Fibroblast of the conjunctiva (primary cell): Measurements from ENCODE around the gene ST6GALNAC5.
A peak's percentile ranks its signal among the peaks of the same experiment; 100 is the strongest.
"Not testable (repeated sequence)": the region's sequence is repeated elsewhere in the genome, so short reads cannot be mapped to it uniquely, and the experiment has no call there.

Experiments used
- DNase-seq: peaks from one replicate; pipeline ENCODE4 v3.0.0-alpha.2; 2010; ENCODE audit warnings: low read depth

ST6GALNAC5 gene

DNA sequence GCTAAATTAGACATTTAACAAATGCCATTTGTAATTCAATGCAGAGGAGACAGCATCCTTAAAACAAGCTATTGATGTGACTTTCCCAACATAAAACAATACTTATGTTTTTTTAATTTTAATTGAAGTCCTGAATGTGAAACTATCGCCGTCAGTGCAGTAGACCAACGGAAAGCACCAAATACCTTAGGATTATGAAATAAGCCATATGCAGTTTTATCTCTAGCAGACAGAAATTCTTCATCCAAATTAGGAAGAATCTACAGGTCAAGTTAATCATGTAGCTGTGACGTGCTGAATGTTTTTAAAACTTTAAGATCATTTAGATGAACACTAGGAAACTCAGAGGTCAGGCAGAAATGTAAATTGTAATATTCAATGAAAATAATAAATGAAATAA, 714 bp upstream of the ST6GALNAC5 start:
- no peak for DNase-seq

GRCh38 chr1:76868154-76868882, 1.0 kb downstream of the ST6GALNAC5 start:
- DNase-seq = no peak

GRCh38 chr1:76868916-76869315, 1.6 kb downstream of the ST6GALNAC5 start:
- no peak for DNase-seq

- no peak for DNase-seq
Observed at GRCh38 chr1:76870037-76870436, 2.8 kb downstream of the ST6GALNAC5 start.

- no peak for DNase-seq
Observed at GRCh38 chr1:76871355-76871974, 4.2 kb downstream of the ST6GALNAC5 start.

DNA sequence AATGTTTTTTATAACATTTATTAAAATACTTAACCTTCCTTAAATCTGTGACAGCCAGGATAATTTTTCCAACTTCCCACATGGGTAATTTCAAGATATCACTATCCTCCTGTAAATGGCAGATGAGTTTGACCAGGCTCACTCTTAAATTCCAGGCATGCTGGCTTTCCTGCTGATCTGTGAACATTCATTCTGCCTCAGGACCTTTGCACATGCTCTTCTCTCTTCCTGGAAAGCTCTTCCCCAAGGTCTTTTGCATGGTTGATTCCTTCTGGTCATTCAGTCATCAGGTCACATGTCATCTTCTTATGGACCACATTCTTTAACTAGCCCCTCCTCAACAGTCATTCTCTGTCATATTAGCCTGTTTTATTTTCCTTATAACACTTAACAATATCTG, 5.7 kb downstream of the ST6GALNAC5 start:
- DNase-seq = no peak

DNA sequence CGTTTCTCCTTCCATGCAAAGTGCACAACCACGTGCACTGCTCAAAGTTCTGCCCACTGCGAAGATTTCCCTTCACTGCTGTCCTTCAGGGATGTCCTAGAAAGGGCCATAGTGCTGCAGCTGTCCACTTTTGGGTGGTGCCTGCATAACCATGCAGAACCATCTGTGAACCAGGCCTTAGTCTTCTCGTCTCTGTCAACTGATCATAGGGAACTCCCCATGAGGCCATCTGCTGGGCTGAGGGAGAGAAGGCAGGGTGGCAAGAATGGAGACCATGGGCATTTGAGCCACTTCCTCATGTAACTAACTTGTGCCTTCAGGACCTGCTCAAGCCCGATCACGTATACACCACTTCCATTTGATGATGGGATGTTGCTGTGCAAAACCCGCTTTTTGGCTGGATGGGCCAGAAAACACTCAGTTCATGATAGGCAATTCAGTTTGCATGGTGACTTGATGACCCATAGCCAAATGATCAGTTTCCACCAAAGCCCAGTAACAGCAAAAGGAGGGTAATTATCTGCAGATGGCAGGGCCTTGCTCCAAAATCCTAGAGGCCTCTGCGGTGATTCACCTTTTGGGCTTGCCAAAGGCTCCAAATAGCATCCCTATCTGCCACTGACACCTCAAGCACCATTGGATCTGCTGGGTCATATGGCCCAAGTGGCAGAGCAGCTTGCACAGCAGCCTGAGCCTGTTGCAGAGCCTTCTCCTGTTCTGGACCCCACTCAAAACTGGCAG, 9.5 kb downstream of the ST6GALNAC5 start:
- DNase-seq = no peak

DNA sequence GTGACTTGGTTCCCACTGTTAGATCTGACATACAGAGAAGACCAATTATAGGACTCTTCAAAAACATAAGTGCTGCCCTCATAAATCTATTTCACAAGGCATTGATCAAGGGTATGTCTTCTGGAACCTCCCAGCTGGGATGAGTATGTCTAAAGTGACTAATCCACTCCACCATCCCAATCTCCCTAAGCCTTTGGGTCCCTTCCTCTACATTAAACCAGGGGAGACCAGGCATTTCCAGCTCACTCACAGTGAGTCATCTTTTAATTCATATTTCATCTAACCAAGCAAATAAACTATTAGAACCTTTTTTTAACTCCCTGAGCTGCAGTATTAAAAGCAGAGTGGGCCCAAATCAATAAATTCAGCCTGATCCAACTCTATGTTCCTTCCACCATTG, 11.7 kb downstream of the ST6GALNAC5 start:
- DNase-seq = not testable (repeated sequence)

DNA sequence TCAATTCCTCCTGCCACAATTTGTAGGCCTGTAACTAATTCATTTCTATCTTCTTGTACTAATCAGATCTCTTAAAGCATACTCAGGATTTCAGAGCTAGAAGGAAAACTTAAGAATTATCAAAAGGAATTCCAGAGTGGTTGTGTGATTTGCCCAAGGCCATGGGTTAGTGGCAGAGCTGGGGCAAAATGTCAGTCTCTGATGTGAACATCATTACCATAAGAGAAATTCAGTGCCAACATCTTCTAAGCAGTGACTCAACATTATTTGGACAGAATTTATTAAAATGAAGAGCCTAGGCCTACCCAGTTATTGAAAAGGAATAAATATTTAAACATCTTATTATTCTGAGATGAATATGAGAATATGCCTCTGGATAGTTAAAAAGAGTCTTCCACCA, 14.5 kb downstream of the ST6GALNAC5 start:
- no peak for DNase-seq

- no peak for DNase-seq
Observed at GRCh38 chr1:76891931-76892622, 24.8 kb downstream of the ST6GALNAC5 start.

- DNase-seq = no peak
Observed at GRCh38 chr1:76892675-76893074, 25.4 kb downstream of the ST6GALNAC5 start.

GRCh38 chr1:76901158-76901767, 34.0 kb downstream of the ST6GALNAC5 start:
- peak; percentile 59 for DNase-seq

DNA sequence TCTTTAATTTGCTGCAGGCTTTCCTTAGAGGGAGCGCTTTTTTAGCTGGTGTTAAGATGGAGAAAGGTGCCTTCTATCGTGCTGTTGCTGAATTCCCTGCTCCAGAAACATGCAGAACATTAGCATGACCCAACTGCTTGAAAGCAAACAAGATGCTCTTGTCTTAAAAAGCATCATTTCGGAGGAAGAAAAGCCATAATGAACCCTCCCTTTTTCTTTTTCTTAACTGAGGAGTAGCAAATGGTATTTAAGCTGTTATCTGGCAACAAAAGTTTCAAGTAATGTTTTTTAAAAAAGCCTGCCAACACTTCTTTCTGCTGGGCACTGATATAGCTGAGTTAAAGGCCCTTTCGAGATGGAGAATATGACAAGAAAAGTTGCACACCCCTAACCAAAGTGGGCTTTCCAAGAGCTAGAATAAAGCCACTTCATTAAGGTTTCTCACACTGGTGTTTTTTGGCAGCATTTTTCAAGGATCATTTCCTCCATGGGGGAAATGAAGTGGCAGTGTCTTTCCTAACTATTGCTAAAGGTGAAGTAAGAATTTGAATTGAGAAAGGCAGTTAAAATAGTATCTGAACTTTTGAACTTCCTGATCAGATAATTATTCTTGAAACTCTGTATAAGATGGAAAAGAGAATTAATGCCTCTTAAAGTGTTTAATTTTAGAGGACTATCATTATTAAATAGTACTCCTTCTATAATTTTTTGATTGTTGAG, 38.8 kb downstream of the ST6GALNAC5 start:
- DNase-seq = no peak

DNA sequence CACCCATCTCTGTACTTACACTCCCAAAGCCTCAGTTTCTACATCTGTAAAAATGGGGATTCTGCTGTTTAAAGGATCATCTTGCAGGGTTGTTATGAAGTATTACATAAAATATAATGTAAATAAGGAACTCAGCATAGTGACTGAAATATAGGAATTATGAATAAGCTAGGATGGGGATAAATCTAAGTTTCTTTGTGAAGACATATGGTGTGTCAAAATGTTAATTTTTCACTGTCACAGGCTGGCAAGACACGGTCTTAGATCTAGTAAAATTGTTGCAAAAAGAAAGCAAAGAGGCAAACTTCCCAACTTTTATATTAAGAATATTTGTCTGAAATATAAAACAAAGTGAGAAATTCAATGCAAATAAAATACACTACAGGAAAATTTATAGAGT, 42.0 kb downstream of the ST6GALNAC5 start:
- no peak for DNase-seq

DNA sequence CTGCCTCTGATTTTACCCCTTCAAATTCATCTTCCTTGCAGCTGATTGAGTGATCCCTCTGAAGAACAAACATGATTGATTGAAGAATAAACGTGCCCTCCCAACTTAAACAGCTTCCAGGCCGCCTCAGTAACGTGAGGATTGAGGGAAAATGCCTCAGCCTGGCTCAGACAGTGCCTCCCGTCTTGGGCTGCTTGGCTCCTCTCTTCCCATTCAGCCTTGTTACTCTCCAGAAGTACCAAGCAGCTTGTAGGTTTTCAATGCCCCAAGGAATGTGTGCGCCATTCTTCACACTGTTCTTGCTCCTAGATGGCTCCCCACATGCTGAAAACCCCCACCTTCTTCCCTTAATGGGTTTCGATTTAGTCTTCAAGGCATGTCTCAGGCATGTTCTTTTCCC, 51.8 kb downstream of the ST6GALNAC5 start:
- no peak for DNase-seq

DNA sequence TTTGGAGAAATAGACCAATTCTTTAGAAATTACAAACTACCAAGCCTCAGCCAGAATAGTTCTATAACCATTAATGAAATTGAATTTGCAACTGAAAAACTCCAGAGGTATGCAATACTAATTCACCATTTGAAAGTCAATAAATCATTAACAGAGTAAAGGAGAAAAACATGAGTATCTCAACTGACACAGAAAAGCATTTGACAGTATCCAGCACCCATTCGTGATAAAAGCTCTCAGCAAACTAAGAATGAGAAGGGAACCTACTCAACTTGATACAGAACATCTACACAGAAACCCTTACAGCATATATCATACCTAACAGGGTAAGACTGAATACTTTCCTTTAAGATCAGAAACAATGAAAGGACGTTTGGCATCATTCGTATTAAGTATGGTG, 54.3 kb downstream of the ST6GALNAC5 start:
- no peak for DNase-seq

DNA sequence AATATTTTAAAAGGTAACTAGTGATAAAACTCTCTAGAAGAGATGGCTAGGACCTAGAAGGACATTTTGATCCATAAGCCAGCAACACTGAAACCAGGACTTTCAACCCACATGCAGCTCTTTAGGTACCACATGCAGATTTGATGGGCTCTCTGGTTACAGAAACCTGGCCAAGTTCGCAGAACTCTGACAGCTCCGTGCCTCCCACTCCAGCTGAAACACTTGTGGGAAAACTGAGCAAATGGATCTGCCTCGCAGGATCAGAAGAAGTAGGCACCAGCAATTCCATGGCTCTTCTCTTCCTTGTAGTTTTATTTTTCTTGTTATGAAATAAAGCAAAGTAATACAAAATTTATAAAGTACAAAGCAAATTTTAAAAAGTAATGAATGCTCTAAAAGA, 58.5 kb downstream of the ST6GALNAC5 start:
- DNase-seq = no peak

GRCh38 chr1:76928522-76928921, 61.2 kb downstream of the ST6GALNAC5 start:
- no peak for DNase-seq

- DNase-seq = no peak
Observed at GRCh38 chr1:76929136-76929535, 61.9 kb downstream of the ST6GALNAC5 start.

- no peak for DNase-seq
Observed at GRCh38 chr1:76933847-76934815, 66.9 kb downstream of the ST6GALNAC5 start.
